BJ (cell line): ENCODE measurements around the gene SLC24A4. TPM values are rescaled to one million over a fixed set of nuclear protein-coding genes. Genes with fewer than 3 reads are reported as not detected.
"Not testable (repeated sequence)": the region's sequence is repeated elsewhere in the genome, so short reads cannot be mapped to it uniquely, and the experiment has no call there.

Source experiments
- CTCF ChIA-PET: fragments of 350-600 bp; formaldehyde crosslinking; extraction: SDS; loops from one replicate; lab custom pipeline; 2021; ENCODE audit warnings: antibody characterized with exemption, inconsistent platforms; lab: Yijun Ruan, JAX
- POLR2A ChIA-PET: fragments of 300-600 bp; sonication (Branson Sonifier 250); formaldehyde crosslinking; extraction: SDS; loops from one replicate; lab custom pipeline; 2021; ENCODE audit warnings: antibody characterized with exemption; lab: Charles Lee
- DNase-seq: peaks from one replicate; pipeline ENCODE4 v3.0.0-alpha.2; 2011; ENCODE audit warnings: low read depth
- H3K27me3 ChIP-seq: 2 replicates; pipeline ENCODE4 v1.6.0; 2011; ENCODE audit warnings: low read length; ENCODE audit not compliant: control insufficient read depth, insufficient read depth
- H3K36me3 ChIP-seq: 2 replicates; pipeline ENCODE4 v1.5.1; 2011; ENCODE audit warnings: low read length; ENCODE audit not compliant: control insufficient read depth, insufficient read depth
- H3K4me3 ChIP-seq: 2 replicates; pipeline ENCODE4 v1.5.1; 2011; ENCODE audit warnings: low read depth, mild to moderate bottlenecking, control low read depth, low read length
- polyA plus RNA-seq: library from polyadenylated mRNA; depleted of rRNA; stranded (reverse); fragments of >200 nt; gene quantifications from 2 replicates; pipeline ENCODE4 v1.2.3, GENCODE V29; 2011
- TF ChIP-seq, protein P1 (sequence below): IDR thresholded peaks from 2 replicates; pipeline ENCODE4 v1.5.1; 2011; ENCODE audit warnings: low read depth, mild to moderate bottlenecking, control low read depth, inconsistent platforms, low read length, moderate library complexity; ENCODE audit not compliant: insufficient read depth

SLC24A4 gene
- polyA plus RNA-seq, 1 experiment, result not detected

- no peak for DNase-seq
- TF ChIP-seq, protein P1, sequence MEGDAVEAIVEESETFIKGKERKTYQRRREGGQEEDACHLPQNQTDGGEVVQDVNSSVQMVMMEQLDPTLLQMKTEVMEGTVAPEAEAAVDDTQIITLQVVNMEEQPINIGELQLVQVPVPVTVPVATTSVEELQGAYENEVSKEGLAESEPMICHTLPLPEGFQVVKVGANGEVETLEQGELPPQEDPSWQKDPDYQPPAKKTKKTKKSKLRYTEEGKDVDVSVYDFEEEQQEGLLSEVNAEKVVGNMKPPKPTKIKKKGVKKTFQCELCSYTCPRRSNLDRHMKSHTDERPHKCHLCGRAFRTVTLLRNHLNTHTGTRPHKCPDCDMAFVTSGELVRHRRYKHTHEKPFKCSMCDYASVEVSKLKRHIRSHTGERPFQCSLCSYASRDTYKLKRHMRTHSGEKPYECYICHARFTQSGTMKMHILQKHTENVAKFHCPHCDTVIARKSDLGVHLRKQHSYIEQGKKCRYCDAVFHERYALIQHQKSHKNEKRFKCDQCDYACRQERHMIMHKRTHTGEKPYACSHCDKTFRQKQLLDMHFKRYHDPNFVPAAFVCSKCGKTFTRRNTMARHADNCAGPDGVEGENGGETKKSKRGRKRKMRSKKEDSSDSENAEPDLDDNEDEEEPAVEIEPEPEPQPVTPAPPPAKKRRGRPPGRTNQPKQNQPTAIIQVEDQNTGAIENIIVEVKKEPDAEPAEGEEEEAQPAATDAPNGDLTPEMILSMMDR, result no peak
- POLR2A ChIA-PET, result interaction anchor here (0.7 kb wide), 1 partner anchor 8 kb away, joined by 32 read pairs; no protein-coding TSS in a partner anchor
- no peaks in the 10 kb centered on the region for H3K27me3 ChIP-seq
- no peak overlapping the region for H3K4me3 ChIP-seq
- CTCF ChIA-PET, result no interaction called here
- H3K36me3 ChIP-seq, result peaks cover 1% of the 10 kb centered on the region
Measured at GRCh38 chr14:92531106-92531873, 208.3 kb downstream of the SLC24A4 start.

DNA sequence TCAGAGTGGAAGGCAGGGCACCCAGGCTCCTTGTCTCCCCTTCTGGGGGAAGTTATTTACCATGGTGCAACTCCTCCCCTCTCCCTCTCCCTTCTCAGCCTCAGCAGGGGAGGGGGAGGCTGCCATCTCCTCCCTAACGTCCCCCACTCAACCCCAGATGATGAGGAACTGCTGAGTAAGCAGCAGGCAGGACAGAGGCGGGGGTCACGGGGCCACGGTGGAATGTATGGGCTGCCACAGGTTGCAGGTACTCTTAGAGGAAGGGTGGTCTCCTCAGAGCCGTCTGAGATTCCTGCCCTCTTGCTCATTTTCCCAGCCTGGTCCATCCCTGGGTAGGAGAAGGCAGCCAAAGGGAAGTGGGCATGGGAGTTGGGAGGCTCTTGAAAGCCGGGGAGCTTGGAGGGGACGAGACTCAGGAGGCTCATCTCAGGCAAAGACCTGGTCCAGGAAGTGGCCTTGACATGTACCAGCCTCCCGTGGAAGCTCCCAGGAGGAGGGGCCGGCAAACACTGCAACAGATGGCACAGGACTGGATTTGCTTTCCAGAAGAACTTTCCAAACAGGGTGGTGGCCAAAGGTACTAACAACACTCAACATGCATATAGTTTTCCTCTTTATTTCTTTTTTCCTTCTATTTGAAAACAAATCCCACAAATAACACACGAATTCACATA, 209.7 kb downstream of the SLC24A4 start:
- CTCF ChIA-PET, result no interaction called here

GRCh38 chr14:92534932-92535643, 212.1 kb downstream of the SLC24A4 start:
- TF ChIP-seq, protein P1, result no peak
- no peaks in the 10 kb centered on the region for H3K27me3 ChIP-seq
- ChIA-PET CTCF (no interaction called here), POLR2A (no interaction called here)
- DNase-seq, result no peak
- no peak overlapping the region for H3K4me3 ChIP-seq
- peaks cover 1% of the 10 kb centered on the region for H3K36me3 ChIP-seq

More for the DNA sequence above, 209.7 kb downstream of the SLC24A4 start:
- no peaks in the 10 kb centered on the region for H3K27me3 ChIP-seq
- H3K36me3 ChIP-seq, result peaks cover 1% of the 10 kb centered on the region
- TF ChIP-seq, protein P1, result no peak
- DNase-seq, result no peak
- POLR2A ChIA-PET, result no interaction called here
- H3K4me3 ChIP-seq, result no peak overlapping the region

DNA sequence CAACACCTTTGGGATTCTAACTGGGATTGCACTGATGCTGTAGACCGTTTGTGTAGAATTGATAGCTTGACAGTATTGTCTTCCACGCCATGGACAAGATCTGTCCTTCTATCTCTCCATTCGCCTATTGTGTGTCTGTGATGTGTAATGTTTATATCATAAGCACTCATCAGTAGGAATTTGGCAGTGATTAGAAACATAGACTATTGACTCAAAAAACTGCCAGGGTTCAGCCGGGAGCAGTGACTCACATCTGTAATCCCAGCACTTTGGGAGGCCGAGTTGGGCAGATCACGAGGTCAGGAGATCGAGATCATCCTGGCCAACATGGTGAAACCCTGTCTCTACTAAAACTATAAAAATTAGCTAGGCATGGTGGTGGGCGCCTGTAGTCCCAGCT, 213.3 kb downstream of the SLC24A4 start:
- DNase-seq, POLR2A ChIA-PET, H3K36me3 ChIP-seq, CTCF ChIA-PET, H3K4me3 ChIP-seq, H3K27me3 ChIP-seq: not testable (repeated sequence)

DNA sequence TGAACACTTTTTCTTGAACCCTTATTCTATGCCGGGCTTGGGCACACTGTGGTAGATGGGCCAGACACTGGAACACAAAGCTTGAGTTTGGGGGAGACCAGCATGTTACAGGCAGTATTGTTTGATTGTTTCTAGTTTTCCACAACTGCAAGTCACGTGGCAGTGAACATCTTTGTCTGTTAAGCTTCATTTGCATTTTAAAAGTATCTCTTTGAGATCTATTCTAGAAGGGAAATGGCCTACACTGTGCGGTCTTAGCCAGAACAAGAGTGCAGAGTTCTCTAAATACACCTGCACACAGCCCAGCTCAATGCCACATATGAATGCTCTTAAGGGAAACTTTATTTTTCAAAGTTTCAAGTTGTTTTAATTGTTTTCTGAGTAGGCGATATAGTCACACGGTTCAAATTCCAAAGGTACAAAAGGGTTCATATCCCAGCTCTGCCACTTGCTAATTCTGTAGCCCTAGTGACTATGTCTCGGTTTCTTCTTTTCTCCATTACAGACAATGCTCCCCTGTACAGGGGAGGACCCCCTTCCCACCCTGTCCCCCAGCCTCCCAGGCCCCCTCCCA, 215.5 kb downstream of the SLC24A4 start:
- POLR2A ChIA-PET, result no interaction called here
- Histone ChIP-seq H3K36me3 (no peaks in the 10 kb centered on the region), H3K27me3 (no peaks in the 10 kb centered on the region), H3K4me3 (no peak overlapping the region)
- TF ChIP-seq, protein P1, result no peak
- DNase-seq, result no peak
- CTCF ChIA-PET, result interaction anchor here (0.6 to 1.4 kb wide), 3 partner anchors 14 to 646 kb away, joined by 3 to 4 read pairs (median 4); no protein-coding TSS in a partner anchor
